SK-N-MC (cell line): Measurements from ENCODE around the gene PSPC1.

ENCODE experiments used
- EZH2 ChIP-seq: fragments of 200-600 bp; sonication (generic); IDR thresholded peaks from one replicate; pipeline ENCODE4 v1.6.1; 2017; ENCODE audit warnings: antibody characterized with exemption
- POLR2AphosphoS5 ChIP-seq: IDR thresholded peaks from 2 replicates; pipeline ENCODE4 v1.6.1; 2012; ENCODE audit warnings: mild to moderate bottlenecking, low read depth, low read length, borderline replicate concordance

GRCh38 chr13:19766591-19766990 lies 16.2 kb downstream of the PSPC1 start:
- TF ChIP-seq EZH2, result no peak
- no peak for TF ChIP-seq POLR2AphosphoS5
